ENCODE measurements around the gene SCAP.

GRCh38 chr3:47425383-47425778, 50.4 kb downstream of the SCAP start:
- no peak for TF ChIP-seq CTCF (IDR thresholded peaks at IDR 0.05; ENCODE audit: poor library complexity)
- TF ChIP-seq EZH2 (IDR thresholded peaks at IDR 0.05; ENCODE audit: borderline replicate concordance) = no peak
- TF ChIP-seq EZH2phosphoT487 (IDR thresholded peaks at IDR 0.05; ENCODE audit: low read depth, severe bottlenecking, unreplicated experiment) = no peak

Measured in hepatocyte (in vitro differentiated cells).